Mesenchymal stem cell (in vitro differentiated cells and primary cell): ENCODE measurements around the gene ANO4.

ENCODE experiments used
- DNase-seq: peaks from one replicate; pipeline ENCODE4 v3.0.0-alpha.2; 2013
- H2AFZ ChIP-seq: one replicate; pipeline ENCODE4 v1.6.1; 2013; ENCODE audit warnings: low read depth, mild to moderate bottlenecking, control low read depth, inconsistent platforms, low read length, moderate library complexity
- H2AK5ac ChIP-seq: 2 replicates; pipeline ENCODE4 v1.6.1; 2013; ENCODE audit warnings: low read length, moderate library complexity, mild to moderate bottlenecking, inconsistent platforms; ENCODE audit not compliant: severe bottlenecking
- H2BK120ac ChIP-seq: one replicate; pipeline ENCODE4 v1.6.1; 2013; ENCODE audit warnings: low read depth, mild to moderate bottlenecking, inconsistent platforms, low read length, moderate library complexity
- H2BK12ac ChIP-seq, 2 experiments: one replicate each; pipeline ENCODE4 v1.6.1; 2013; ENCODE audit warnings: inconsistent platforms in 2 of 2, low read length in 2 of 2, mild to moderate bottlenecking in 2 of 2, moderate library complexity in 2 of 2, control low read depth in 1 of 2
- H2BK15ac ChIP-seq: one replicate; pipeline ENCODE4 v1.6.1; 2013; ENCODE audit warnings: mild to moderate bottlenecking, low read depth, inconsistent platforms; ENCODE audit not compliant: poor library complexity, severe bottlenecking
- H2BK5ac ChIP-seq: 2 replicates; pipeline ENCODE4 v1.6.1; 2013; ENCODE audit warnings: low read depth, mild to moderate bottlenecking, low read length, control low read depth, inconsistent platforms; ENCODE audit not compliant: poor library complexity, severe bottlenecking
- H3K14ac ChIP-seq, 2 experiments: one replicate each; pipeline ENCODE4 v1.6.1; 2013; ENCODE audit warnings: inconsistent platforms in 2 of 2, low read length in 2 of 2, control low read depth in 1 of 2, mild to moderate bottlenecking in 1 of 2, moderate library complexity in 1 of 2
- H3K18ac ChIP-seq, 2 experiments: one replicate each; pipeline ENCODE4 v1.6.1; 2013; ENCODE audit warnings: inconsistent platforms in 2 of 2, low read length in 2 of 2, control low read depth in 1 of 2, low read depth in 1 of 2, mild to moderate bottlenecking in 1 of 2
- H3K23ac ChIP-seq, 2 experiments: one replicate each; pipeline ENCODE4 v1.6.1; 2013; ENCODE audit warnings: inconsistent platforms in 2 of 2, low read length in 2 of 2, mild to moderate bottlenecking in 2 of 2, moderate library complexity in 2 of 2, control low read depth in 1 of 2
- H3K27ac ChIP-seq: 2 replicates; pipeline ENCODE4 v1.5.1; 2013; ENCODE audit warnings: mild to moderate bottlenecking, moderate library complexity, low read length, control low read depth, inconsistent platforms; ENCODE audit not compliant: poor library complexity, severe bottlenecking
- H3K27me3 ChIP-seq, 2 experiments: 2 replicates each; pipeline versions ENCODE4 v1.6.1 to v1.7.0; 2013; ENCODE audit warnings: low read length in 2 of 2, mild to moderate bottlenecking in 2 of 2, moderate library complexity in 2 of 2, control low read depth in 1 of 2, inconsistent platforms in 1 of 2; ENCODE audit not compliant: control insufficient read depth in 1 of 2, insufficient read depth in 1 of 2
- H3K36me3 ChIP-seq, 2 experiments: 2 replicates each; pipeline versions ENCODE4 v1.6.1 to v1.7.0; 2013; ENCODE audit warnings: low read length in 2 of 2, control low read depth in 1 of 2, inconsistent platforms in 1 of 2, low read depth in 1 of 2, mild to moderate bottlenecking in 1 of 2; ENCODE audit not compliant: insufficient read depth in 2 of 2, control insufficient read depth in 1 of 2
- H3K4ac ChIP-seq, 2 experiments: one replicate each; pipeline ENCODE4 v1.6.1; 2013; ENCODE audit warnings: inconsistent platforms in 2 of 2, low read length in 2 of 2, mild to moderate bottlenecking in 2 of 2, moderate library complexity in 2 of 2, control low read depth in 1 of 2, low read depth in 1 of 2
- H3K4me1 ChIP-seq: 2 replicates; pipeline ENCODE4 v1.6.1; 2013; ENCODE audit warnings: low read depth, low read length, control low read depth; ENCODE audit not compliant: control insufficient read depth, insufficient read depth
- H3K4me2 ChIP-seq: 2 replicates; pipeline ENCODE4 v1.6.1; 2013; ENCODE audit warnings: low read length, mild to moderate bottlenecking, inconsistent platforms; ENCODE audit not compliant: poor library complexity, severe bottlenecking
- H3K4me3 ChIP-seq, 2 experiments: 2 replicates each; pipeline versions ENCODE4 v1.5.1 to v1.7.0; 2013; ENCODE audit warnings: low read length in 2 of 2, mild to moderate bottlenecking in 2 of 2, control low read depth in 1 of 2, low read depth in 1 of 2; ENCODE audit not compliant: insufficient read depth in 1 of 2
- H3K79me1 ChIP-seq: replicated peaks from 2 replicates; pipeline ENCODE4 v1.6.1; 2013; ENCODE audit warnings: mild to moderate bottlenecking, control low read depth, low read length, inconsistent platforms; ENCODE audit not compliant: poor library complexity, severe bottlenecking
- H3K9ac ChIP-seq: 2 replicates; pipeline ENCODE4 v1.7.0; 2013; ENCODE audit warnings: mild to moderate bottlenecking, low read length, moderate library complexity
- H3K9me3 ChIP-seq: 2 replicates; pipeline ENCODE4 v1.7.0; 2013; ENCODE audit warnings: mild to moderate bottlenecking, low read length; ENCODE audit not compliant: control insufficient read depth
- H4K8ac ChIP-seq: one replicate; pipeline ENCODE4 v1.6.1; 2013; ENCODE audit warnings: inconsistent platforms, mild to moderate bottlenecking, low read length, moderate library complexity
- H4K91ac ChIP-seq: one replicate; pipeline ENCODE4 v1.6.1; 2013; ENCODE audit warnings: mild to moderate bottlenecking, low read length, inconsistent platforms
- WGBS: methylation state at CpG from one replicate; pipeline ENCODE4 v1.1.7; 2013; ENCODE audit warnings: mixed read lengths; 5-methylcytosine and 5-hydroxymethylcytosine counted together

The ANO4 gene

GRCh38 chr12:100793182-100793581 is 1.4 kb upstream of the ANO4 start:
- Histone ChIP-seq H2BK5ac (no peak overlapping the region), H3K9me3 (no peaks in the 10 kb centered on the region), H3K4me1 (peaks cover 5% of the 10 kb centered on the region), H3K27me3 (peaks cover 15 to 26% of the 10 kb centered on the region in 2 experiments), H2AK5ac (no peak overlapping the region), H4K8ac (no peak overlapping the region), H3K79me1 (no peaks in the 10 kb centered on the region), H2BK15ac (no peak overlapping the region), H3K23ac (no peak overlapping the region), H4K91ac (no peak overlapping the region), H3K4me3 (no peak overlapping the region), H3K27ac (no peak overlapping the region), H2AFZ (no peak overlapping the region), H3K4ac (no peak overlapping the region), H3K9ac (no peak overlapping the region), H2BK120ac (no peak overlapping the region), H3K36me3 (no peaks in the 10 kb centered on the region), H2BK12ac (no peak overlapping the region), H3K4me2 (no peak overlapping the region), H3K14ac (no peak overlapping the region), H3K18ac (no peak overlapping the region)
- DNase-seq = peak; percentile 48
- 38% methylated on average over 1 of the region's 2 CpGs for WGBS

- WGBS = 46% methylated on average over 8 of the region's 9 CpGs
- no peaks in the 10 kb centered on the region for H3K9me3 ChIP-seq
- H3K4me3 ChIP-seq = no peak overlapping the region
- H2BK12ac ChIP-seq = no peak overlapping the region
- H3K4me2 ChIP-seq = no peak overlapping the region
- peak; percentile 33 for DNase-seq
- H2AFZ ChIP-seq = no peak overlapping the region
- no peak overlapping the region for H3K14ac ChIP-seq
- H3K79me1 ChIP-seq = no peaks in the 10 kb centered on the region
- H3K4ac ChIP-seq = no peak overlapping the region
- H3K36me3 ChIP-seq = no peaks in the 10 kb centered on the region
- no peak overlapping the region for H2BK5ac ChIP-seq
- peaks cover 15 to 29% of the 10 kb centered on the region in 2 experiments for H3K27me3 ChIP-seq
- H3K18ac ChIP-seq = peak overlapping the region; percentile 14 to 28
- no peak overlapping the region for H3K23ac ChIP-seq
- H2BK120ac ChIP-seq = no peak overlapping the region
- H3K27ac ChIP-seq = peak overlapping the region; percentile 23
- no peak overlapping the region for H2BK15ac ChIP-seq
- no peak overlapping the region for H4K8ac ChIP-seq
- H2AK5ac ChIP-seq = no peak overlapping the region
- H3K9ac ChIP-seq = no peak overlapping the region
- H3K4me1 ChIP-seq = peaks cover 5% of the 10 kb centered on the region
- no peak overlapping the region for H4K91ac ChIP-seq
These were observed 711 bp downstream of the ANO4 start for GRCh38 chr12:100795174-100795799.

GRCh38 chr12:100795800-100796179 is 1.2 kb downstream of the ANO4 start:
- H2AFZ ChIP-seq = no peak overlapping the region
- no peak for DNase-seq
- 73% methylated on average over 5 of the region's 6 CpGs for WGBS
- H3K4me3 ChIP-seq = no peak overlapping the region
- no peaks in the 10 kb centered on the region for H3K79me1 ChIP-seq
- H3K4ac ChIP-seq = no peak overlapping the region
- no peak overlapping the region for H4K8ac ChIP-seq
- no peaks in the 10 kb centered on the region for H3K36me3 ChIP-seq
- H2BK120ac ChIP-seq = no peak overlapping the region
- peaks cover 5% of the 10 kb centered on the region for H3K4me1 ChIP-seq
- H3K14ac ChIP-seq = no peak overlapping the region
- no peak overlapping the region for H3K23ac ChIP-seq
- no peak overlapping the region for H3K9ac ChIP-seq
- H4K91ac ChIP-seq = no peak overlapping the region
- H3K9me3 ChIP-seq = no peaks in the 10 kb centered on the region
- no peak overlapping the region for H3K4me2 ChIP-seq
- no peak overlapping the region for H3K27ac ChIP-seq
- H3K27me3 ChIP-seq = peaks cover 15 to 29% of the 10 kb centered on the region in 2 experiments
- no peak overlapping the region for H2AK5ac ChIP-seq
- no peak overlapping the region for H2BK5ac ChIP-seq
- H3K18ac ChIP-seq = no peak overlapping the region
- no peak overlapping the region for H2BK15ac ChIP-seq
- no peak overlapping the region for H2BK12ac ChIP-seq

GRCh38 chr12:100796621-100797020 is 2.0 kb downstream of the ANO4 start:
- H3K4me3 ChIP-seq = no peak overlapping the region
- H3K4ac ChIP-seq = no peak overlapping the region
- H3K9me3 ChIP-seq = no peaks in the 10 kb centered on the region
- no peak overlapping the region for H2BK5ac ChIP-seq
- H4K91ac ChIP-seq = no peak overlapping the region
- H4K8ac ChIP-seq = no peak overlapping the region
- no peak overlapping the region for H3K23ac ChIP-seq
- no peak overlapping the region for H3K9ac ChIP-seq
- H3K36me3 ChIP-seq = no peaks in the 10 kb centered on the region
- H3K4me2 ChIP-seq = no peak overlapping the region
- H3K4me1 ChIP-seq = peaks cover 5% of the 10 kb centered on the region
- H2AFZ ChIP-seq = no peak overlapping the region
- H2BK12ac ChIP-seq = no peak overlapping the region
- H2AK5ac ChIP-seq = no peak overlapping the region
- no peak overlapping the region for H2BK120ac ChIP-seq
- no peak overlapping the region for H3K14ac ChIP-seq
- no peak for DNase-seq
- H3K27me3 ChIP-seq = peaks cover 15 to 29% of the 10 kb centered on the region in 2 experiments
- no peak overlapping the region for H3K18ac ChIP-seq
- no peaks in the 10 kb centered on the region for H3K79me1 ChIP-seq
- WGBS = 100% methylated on average over 3 of the region's 3 CpGs
- no peak overlapping the region for H2BK15ac ChIP-seq
- no peak overlapping the region for H3K27ac ChIP-seq
